ENCODE data around the gene SNPH.

Gene SNPH

GRCh38 chr20:1287306-1287705 lies 21.2 kb downstream of the SNPH start:
- no peak for DNase-seq (ENCODE audit: low spot score)

- DNase-seq (ENCODE audit: low spot score) = no peak
Measured at GRCh38 chr20:1287787-1288569, 21.9 kb downstream of the SNPH start.

- no peak for DNase-seq (ENCODE audit: low spot score)
Measured at GRCh38 chr20:1291191-1291741, 25.2 kb downstream of the SNPH start.

DNA sequence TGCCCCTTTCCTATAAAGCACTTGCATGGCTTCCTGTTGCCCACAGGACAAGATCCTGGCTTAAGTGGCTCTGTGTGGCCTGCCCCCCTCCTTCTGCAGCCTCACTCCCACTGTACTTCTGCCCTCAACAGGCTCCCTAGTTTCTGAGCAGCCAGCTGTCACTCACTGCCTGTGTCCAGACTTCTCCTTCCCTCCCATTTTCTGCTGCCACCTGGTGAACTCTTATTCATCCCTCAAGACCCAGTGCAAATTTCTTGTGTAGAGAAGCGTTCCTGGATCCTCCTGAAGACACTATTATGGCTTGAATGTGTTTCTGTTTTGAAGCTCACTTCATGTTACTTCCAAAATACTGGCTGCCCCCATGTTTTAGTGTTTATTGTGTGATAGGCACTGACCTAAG lies 26.5 kb downstream of the SNPH start:
- DNase-seq (ENCODE audit: low spot score) = no peak

DNA sequence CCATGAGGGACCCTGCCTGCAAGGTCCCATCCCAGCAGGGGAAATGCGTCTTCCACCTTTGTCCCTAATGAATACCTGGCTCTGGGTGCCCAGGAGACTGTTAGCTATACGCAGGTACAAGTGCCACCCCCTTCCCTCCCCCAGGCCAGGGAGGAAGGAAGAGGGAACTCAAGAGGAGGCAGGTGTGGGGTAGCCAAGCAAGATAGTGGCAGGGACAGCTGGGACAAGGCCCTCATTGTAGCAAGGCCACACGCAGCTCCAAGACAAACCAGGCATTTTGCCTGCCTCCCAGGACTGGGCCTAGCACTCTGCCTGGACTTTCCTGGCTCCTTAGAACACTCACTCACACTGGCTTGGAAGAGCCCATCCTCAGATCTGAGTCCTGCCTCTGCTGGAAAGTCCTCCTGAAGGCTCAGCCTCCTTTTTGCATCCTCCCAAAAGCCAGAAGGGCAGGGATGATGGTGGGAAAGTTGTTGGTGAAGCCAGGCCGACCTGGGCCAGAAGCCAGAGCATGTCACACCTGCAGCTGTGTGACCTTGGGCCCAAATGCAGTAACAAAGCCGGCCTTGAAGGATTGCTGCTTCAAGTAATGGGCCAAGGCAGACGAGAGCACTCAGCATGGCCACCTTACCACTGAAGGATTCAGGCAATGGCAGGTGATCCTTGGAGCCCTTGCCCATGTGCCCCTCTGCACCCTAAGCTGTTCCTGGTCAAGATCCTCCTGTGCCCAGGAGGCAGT lies 27.7 kb downstream of the SNPH start:
- DNase-seq (ENCODE audit: low spot score) = no peak

DNA sequence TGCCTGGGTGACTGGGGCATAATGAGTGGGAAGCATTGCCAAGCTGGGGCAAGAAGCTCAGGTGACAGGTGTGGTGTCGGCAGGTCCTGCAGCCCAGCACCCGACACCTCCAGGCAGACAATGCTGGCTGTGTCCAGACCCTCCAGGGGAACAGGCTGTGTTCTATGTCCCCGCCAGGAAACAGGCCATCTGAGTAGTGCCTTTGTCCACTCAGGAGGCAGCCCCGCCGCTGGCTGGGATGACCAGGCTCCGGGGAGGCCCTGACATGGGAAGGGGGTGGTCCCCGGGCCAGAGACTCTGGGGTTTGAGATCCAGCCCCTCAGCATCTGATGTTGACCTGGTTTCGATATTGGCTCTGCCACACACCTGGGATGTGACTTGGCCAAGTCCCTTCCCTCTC lies 28.4 kb downstream of the SNPH start:
- no peak for DNase-seq (ENCODE audit: low spot score)

- DNase-seq (ENCODE audit: low spot score) = no peak
Measured at GRCh38 chr20:1295276-1295930, 29.3 kb downstream of the SNPH start.

GRCh38 chr20:1296117-1296610 lies 30.1 kb downstream of the SNPH start:
- DNase-seq (ENCODE audit: low spot score) = no peak

DNA sequence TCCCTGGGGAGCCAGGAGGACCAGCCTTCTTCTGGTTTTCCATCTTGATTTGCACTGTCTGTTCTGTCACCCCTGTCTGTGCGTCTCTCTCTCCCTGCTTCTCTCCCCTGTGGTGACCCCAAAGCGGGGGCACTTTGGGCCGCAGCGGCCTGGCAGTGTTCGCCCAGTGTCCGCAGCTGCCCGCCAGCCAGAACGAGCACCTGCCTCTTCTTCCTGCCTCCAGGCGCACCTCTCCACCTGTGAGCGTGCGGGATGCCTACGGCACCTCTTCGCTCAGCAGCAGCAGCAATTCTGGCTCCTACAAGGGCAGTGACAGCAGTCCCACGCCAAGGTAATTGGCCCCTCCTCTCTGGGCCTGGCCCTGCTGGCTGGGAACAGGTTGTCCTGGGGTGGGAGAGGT lies 30.8 kb downstream of the SNPH start:
- DNase-seq (ENCODE audit: low spot score) = no peak

GRCh38 chr20:1297486-1297885 lies 31.4 kb downstream of the SNPH start:
- DNase-seq (ENCODE audit: low spot score) = no peak

DNA sequence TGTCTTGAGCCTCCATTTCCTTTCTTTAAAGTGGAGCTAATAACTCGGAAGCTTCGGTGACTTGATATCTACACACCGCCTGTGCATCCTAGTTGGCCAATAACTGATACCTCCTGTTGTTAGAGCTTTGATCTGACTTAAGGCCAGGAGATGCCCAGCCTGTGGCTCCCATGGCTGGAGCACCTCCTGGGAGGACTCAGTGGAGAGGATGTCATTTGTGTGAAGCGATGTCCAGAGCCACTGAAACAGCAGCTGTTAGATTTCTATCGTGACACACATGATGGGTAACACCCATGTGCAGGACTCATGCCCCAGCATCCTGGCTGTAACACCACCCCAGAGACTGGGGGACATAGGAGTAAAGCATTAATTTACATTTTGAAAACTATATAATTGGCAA lies 32.1 kb downstream of the SNPH start:
- no peak for DNase-seq (ENCODE audit: low spot score)

- DNase-seq (ENCODE audit: low spot score) = no peak
Measured at GRCh38 chr20:1298888-1299511, 32.9 kb downstream of the SNPH start.

DNA sequence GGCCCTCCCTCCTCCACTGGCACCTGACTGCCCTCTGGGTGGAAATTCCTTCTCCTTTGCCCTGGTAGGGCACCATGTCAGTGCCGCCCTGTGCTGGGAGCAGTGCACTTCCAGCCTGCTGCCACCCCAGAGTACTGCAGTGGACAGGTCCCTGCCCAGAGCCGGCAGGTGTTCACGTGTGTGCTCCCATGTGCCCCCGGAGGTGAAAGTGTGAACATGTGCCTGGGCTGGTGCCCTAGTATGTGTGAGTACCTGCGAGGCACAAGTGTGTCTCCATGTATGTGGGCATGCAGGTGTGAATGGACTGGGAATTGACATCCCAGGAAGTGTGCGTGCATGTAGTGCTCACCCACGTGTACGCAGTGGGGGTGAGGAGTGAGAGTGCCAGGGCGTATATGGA lies 33.4 kb downstream of the SNPH start:
- peak; percentile 44 for DNase-seq (ENCODE audit: low spot score)

DNA sequence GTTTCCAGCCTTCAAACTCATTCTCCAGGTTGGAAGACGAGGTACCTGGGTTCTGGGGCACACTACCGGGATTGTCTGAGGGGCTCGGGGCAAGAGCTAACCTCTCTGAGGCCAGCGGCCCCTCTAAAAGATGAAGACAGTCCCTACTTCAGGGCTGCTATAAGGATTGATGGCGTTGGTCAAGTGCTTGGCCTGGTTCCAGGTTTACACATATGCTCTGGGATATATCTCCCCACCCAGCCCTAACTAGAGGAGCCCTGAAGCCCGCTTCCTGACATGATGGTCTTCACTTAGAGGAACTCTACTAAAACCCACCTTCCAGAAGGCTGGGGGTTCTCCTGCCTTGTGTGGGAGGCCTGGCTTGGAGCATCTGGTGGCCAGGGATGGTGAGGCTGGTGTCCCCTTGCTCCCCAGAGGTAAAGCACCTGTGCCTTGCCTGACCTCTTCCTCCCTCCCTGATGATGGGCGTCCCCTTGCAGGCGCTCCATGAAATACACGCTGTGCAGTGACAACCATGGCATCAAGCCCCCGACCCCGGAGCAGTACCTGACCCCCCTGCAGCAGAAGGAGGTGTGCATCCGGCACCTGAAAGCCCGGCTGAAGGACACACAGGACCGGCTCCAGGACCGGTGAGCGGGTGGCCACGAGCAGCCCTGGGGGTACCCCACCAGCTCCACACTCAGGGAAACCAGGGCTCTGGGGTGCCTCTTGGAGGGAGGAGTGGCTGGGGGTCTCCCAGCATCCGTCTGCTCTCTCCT lies 34.2 kb downstream of the SNPH start:
- DNase-seq (ENCODE audit: low spot score) = no peak

DNA sequence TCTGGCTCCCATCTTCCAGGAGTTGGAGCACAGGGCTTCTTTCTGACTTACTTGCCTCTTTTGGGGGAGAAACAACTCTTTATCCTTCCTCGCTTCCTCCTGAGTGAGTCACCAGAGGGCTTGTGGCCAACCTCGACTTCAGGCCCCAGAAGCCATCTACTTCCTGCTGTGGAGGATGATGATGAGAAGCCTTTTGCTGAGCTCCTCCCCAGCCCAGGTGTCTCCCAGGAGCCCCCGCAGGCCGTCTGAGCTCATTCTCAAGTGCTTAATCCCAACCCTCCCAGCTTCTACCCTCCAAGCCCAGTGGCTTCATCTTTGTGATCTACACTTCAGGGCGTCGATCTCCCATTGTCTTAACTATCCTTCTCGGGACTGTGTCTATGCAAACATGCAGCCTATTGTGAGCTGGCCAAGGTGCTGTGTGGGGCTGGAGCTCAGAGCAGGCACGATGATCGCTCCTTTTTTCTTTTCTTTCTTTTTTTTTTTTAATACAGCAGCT lies 35.0 kb downstream of the SNPH start:
- no peak for DNase-seq (ENCODE audit: low spot score)

DNA sequence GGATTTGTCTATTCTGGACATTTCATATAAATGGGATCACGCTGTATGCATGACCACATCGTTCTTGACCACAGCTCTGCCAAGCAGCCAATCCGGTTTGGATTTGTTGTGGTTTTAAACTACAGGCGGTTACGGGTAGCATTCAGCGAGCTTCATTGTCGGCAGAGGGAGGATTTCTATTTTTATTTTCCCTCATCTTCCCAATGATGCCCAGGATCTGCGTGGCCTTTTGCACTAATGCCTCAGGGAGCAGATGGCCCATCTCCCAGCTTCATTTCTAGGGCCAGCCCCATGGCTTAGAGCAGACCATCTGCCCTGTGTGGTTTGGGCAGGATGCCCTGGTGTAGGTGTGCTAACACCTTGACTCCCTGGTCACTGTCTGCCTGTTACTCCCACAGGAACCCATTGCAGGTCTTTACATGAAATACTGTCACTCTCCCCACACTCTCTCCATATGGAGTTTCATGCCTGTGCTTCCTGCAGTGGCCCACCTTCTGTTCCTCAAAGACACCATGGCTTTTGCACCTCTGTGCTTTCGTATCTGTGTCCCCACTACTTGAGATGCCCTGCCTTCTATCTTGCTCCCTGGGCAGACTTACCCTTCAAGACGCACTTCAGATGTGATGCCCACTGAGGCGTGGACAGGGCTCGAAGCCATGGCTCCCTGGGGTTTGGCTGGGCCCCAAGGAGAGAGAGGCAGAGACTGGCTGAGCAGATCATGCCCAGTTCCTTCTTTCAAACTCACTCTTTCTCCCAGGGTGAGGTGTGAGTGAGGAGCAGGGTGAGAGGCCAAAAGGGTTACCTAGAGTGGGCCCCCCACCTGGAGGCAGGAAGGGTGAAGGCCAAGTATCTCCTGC lies 36.8 kb downstream of the SNPH start:
- no peak for DNase-seq (ENCODE audit: low spot score)

DNA sequence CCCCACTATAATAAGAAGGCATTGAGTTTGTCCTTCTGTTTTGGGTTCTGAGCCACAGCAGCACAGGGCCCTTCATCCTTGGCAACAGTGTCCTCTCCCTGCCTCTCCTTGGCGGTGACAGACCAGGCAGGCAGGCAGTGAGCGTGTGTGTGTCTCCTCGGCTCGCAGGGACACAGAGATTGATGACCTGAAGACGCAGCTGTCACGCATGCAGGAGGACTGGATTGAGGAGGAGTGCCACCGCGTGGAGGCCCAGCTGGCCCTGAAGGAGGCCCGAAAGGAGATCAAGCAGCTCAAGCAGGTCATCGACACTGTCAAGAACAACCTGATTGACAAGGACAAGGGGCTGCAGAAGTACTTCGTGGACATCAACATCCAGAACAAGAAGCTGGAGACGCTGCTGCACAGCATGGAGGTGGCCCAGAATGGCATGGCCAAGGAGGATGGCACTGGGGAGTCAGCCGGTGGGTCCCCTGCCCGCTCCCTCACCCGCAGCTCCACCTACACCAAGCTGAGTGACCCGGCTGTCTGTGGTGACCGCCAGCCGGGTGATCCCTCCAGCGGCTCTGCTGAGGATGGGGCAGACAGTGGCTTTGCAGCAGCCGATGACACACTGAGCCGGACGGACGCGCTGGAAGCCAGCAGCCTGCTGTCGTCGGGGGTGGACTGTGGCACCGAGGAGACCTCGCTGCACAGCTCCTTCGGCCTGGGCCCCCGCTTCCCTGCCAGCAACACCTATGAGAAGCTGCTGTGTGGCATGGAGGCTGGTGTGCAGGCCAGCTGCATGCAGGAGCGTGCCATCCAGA lies 38.8 kb downstream of the SNPH start:
- no peak for DNase-seq (ENCODE audit: low spot score)

- no peak for DNase-seq (ENCODE audit: low spot score)
Measured at GRCh38 chr20:1305712-1306111, 39.6 kb downstream of the SNPH start.
